AG09319 (cell line): ENCODE measurements around the gene MYO5B.

Source experiments
- DNase-seq: peaks from one replicate; pipeline ENCODE4 v3.0.0-alpha.2; 2010; ENCODE audit warnings: low read depth; ENCODE audit errors: extremely low read depth
- TF ChIP-seq, protein P1 (sequence below): IDR thresholded peaks from 2 replicates; pipeline ENCODE4 v1.5.1; 2011; ENCODE audit warnings: low read depth, mild to moderate bottlenecking, inconsistent platforms, low read length, moderate library complexity

MYO5B gene

GRCh38 chr18:49866680-49867079, 328.3 kb downstream of the MYO5B start:
- no peak for DNase-seq
- TF ChIP-seq, protein P1, sequence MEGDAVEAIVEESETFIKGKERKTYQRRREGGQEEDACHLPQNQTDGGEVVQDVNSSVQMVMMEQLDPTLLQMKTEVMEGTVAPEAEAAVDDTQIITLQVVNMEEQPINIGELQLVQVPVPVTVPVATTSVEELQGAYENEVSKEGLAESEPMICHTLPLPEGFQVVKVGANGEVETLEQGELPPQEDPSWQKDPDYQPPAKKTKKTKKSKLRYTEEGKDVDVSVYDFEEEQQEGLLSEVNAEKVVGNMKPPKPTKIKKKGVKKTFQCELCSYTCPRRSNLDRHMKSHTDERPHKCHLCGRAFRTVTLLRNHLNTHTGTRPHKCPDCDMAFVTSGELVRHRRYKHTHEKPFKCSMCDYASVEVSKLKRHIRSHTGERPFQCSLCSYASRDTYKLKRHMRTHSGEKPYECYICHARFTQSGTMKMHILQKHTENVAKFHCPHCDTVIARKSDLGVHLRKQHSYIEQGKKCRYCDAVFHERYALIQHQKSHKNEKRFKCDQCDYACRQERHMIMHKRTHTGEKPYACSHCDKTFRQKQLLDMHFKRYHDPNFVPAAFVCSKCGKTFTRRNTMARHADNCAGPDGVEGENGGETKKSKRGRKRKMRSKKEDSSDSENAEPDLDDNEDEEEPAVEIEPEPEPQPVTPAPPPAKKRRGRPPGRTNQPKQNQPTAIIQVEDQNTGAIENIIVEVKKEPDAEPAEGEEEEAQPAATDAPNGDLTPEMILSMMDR, result no peak

DNA sequence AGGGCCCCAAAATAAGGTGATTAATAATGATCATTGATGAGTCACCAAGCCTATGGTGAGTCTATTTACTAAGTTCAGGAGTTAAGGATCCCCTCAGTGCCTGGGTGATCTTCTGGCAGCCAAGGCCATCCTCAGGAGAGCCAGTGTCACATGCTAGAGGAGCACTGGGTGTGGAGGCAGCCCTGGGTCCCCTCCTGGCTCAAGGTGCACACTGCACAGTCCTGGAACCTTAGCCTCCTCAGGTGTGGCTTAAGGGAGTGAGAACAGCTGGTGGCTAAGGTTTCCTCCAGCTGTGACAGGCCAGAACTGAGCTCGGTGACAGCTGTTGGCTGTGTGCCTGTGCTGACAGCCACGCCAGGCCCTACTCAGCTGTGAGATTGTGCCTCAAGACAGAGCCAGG, 329.5 kb downstream of the MYO5B start:
- no peak for DNase-seq
- TF ChIP-seq, protein P1, result no peak

DNA sequence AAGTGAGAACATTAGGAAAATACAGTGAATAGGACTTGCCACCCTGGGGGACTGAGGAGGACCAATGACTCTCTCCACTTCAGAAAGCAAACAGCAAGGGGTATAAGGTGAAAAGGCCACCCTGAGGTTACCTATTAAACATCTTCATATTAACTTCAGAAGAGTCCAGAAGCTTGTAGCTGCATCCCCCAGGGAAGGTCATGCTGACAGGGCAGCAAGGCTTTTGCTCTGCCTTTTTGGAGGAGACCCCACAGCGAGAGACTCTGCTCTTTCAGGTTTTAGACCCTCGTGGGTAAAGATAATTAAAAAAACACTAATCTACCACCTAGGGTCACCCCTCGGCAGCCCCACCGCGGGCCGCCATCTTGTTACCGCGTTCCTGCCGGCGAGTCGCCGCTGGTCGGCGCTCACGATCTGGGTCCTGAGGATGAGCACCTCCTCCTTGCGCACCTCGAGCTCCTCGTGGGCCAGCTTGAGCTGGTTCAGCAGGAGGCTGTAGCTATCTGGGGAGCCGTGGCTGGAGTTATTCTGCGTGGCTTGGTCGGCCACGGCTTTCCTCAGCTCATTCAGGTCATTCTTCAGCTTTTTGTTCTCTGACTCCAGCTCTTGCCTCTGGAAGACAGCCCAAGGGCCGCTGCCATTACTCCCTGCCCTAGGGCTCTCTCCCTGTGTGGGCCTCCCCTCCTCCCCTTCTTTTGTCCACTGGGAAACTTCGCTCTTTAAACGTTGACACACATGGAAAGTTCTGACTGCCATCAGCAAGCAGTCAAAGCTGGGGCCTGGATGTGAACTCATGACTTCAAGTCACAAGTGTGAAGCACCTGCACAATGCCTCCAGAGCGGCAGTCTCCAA, 331.0 kb downstream of the MYO5B start:
- no peak for DNase-seq

DNA sequence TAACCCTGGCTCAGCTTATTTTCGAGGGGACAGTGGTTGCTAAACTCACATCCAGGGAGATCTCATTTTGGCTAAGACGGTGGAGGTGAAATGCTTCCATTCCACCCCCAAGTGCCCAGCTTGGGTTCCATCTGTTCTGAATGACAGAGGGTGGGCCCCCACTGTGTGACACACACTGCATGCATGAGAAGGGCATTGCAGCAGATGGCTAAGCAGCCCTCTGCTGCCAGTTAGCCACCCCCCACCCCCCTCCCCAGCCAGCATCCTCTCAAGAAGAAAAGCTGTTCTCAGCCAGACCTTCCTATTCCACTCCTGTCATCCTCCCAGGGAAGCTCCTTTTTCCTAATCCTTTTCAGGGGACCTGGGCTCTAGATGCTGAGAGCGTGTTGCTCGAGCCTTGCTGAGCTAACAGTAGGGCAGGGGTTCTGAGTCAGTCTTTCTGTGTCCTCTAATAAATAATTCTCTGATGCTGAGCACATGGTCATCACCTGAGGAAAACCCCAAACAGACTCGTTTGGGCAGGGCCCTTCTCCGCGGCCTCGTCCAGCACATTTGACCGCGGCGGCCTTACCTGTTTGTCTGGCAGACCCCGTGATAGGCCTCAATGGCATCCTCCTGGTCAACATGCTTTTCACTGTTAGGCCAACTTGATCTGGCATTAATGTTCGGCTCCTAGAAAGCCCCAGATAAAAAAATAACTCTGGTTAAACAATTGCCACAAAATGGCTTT, 332.1 kb downstream of the MYO5B start:
- DNase-seq, result no peak
- TF ChIP-seq, protein P1, result no peak

More for the DNA sequence above, 331.0 kb downstream of the MYO5B start:
- TF ChIP-seq, protein P1, result no peak

DNA sequence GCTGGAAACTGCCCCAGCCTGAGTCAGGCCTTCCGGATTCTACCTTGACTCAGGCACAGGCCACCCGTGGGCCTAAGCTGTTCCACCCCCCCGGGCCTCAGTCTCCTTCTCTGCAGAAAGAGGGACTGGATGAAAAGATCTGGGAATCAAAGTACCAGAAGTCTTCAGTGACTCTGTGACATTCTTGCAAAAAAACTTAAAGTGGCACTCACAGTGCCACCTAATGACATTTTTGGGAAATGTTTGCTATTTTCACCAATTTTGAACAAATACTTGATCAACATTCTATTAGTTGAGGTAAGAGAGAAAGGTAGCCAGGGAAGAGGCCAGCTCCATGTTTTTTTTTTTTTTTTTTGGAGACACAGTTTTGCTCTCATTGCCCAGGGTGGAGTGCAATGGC, 333.3 kb downstream of the MYO5B start:
- TF ChIP-seq, protein P1, result peak; percentile 39
- no peak for DNase-seq

DNA sequence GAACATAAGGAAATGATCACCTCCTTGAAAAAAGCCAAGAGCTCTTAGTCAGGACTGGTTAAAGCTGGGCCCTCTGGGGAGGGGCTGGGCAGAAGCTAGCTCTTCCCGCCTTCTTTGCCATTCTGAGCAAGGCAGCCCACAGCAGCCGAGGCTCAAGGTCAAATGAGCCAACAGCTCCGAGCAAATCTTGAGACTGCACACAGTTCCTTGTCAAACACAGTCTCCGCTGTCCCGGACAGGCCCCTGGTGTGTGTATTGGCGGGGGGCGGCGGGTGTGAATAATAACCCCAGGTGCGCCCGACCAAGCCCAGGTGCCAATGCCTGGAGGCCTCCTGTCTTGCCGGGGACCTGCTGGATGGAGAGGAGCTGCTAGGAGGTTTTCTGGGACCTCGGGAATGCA, 335.2 kb downstream of the MYO5B start:
- TF ChIP-seq, protein P1, result no peak
- DNase-seq, result no peak

- TF ChIP-seq, protein P1, result no peak
- no peak for DNase-seq
These were observed 336.0 kb downstream of the MYO5B start for GRCh38 chr18:49859021-49859359.
